Hepatocyte (in vitro differentiated cells): ENCODE data around the gene GLB1L2.

Experiments
- EZH2 ChIP-seq: fragments of 200-600 bp; sonication (generic); IDR thresholded peaks from 2 replicates; pipeline ENCODE4 v1.6.1; 2016; ENCODE audit warnings: antibody characterized with exemption, mild to moderate bottlenecking, borderline replicate concordance
- TF ChIP-seq, protein P1 (sequence below): fragments of 200-600 bp; sonication (generic); IDR thresholded peaks from 2 replicates; pipeline ENCODE4 v1.5.1; 2016; ENCODE audit warnings: antibody characterized with exemption, mild to moderate bottlenecking; ENCODE audit not compliant: poor library complexity

DNA sequence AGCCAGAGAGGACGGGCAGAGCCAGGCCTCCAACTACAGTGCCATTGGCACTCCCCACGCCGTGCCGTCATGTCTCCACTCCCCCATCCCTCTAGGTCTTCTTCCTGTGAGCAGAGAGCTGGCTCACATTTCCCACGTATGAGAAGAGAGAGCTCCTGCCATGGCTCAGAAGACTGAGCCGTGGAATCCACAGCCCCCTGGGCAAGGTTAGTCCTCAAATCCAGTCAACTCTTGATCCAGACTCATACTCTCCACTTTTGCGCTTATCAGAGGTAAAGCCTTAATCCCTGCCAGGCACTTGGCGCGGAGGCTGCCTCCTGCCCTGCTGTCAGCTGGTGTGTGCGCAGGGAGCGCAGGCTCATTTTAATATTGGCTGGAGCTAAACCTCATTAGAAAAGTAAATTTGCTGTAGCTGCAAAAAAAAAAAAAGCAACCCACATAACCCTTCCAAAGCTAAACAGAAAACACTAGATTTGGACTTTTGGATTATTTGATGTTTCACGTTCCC, 75.6 kb downstream of the GLB1L2 start:
- TF ChIP-seq, protein P1, sequence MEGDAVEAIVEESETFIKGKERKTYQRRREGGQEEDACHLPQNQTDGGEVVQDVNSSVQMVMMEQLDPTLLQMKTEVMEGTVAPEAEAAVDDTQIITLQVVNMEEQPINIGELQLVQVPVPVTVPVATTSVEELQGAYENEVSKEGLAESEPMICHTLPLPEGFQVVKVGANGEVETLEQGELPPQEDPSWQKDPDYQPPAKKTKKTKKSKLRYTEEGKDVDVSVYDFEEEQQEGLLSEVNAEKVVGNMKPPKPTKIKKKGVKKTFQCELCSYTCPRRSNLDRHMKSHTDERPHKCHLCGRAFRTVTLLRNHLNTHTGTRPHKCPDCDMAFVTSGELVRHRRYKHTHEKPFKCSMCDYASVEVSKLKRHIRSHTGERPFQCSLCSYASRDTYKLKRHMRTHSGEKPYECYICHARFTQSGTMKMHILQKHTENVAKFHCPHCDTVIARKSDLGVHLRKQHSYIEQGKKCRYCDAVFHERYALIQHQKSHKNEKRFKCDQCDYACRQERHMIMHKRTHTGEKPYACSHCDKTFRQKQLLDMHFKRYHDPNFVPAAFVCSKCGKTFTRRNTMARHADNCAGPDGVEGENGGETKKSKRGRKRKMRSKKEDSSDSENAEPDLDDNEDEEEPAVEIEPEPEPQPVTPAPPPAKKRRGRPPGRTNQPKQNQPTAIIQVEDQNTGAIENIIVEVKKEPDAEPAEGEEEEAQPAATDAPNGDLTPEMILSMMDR = no peak
- TF ChIP-seq EZH2 = no peak
